NCI-H82 (cell line): Measurements from ENCODE around the gene CRAMP1.
"Not testable (repeated sequence)": the region's sequence is repeated elsewhere in the genome, so short reads cannot be mapped to it uniquely, and the experiment has no call there.

Experiments used
- DNase-seq: peaks from one replicate; lab custom pipeline; 2025; lab: John Stamatoyannopoulos, UW

The CRAMP1 gene, protein sequence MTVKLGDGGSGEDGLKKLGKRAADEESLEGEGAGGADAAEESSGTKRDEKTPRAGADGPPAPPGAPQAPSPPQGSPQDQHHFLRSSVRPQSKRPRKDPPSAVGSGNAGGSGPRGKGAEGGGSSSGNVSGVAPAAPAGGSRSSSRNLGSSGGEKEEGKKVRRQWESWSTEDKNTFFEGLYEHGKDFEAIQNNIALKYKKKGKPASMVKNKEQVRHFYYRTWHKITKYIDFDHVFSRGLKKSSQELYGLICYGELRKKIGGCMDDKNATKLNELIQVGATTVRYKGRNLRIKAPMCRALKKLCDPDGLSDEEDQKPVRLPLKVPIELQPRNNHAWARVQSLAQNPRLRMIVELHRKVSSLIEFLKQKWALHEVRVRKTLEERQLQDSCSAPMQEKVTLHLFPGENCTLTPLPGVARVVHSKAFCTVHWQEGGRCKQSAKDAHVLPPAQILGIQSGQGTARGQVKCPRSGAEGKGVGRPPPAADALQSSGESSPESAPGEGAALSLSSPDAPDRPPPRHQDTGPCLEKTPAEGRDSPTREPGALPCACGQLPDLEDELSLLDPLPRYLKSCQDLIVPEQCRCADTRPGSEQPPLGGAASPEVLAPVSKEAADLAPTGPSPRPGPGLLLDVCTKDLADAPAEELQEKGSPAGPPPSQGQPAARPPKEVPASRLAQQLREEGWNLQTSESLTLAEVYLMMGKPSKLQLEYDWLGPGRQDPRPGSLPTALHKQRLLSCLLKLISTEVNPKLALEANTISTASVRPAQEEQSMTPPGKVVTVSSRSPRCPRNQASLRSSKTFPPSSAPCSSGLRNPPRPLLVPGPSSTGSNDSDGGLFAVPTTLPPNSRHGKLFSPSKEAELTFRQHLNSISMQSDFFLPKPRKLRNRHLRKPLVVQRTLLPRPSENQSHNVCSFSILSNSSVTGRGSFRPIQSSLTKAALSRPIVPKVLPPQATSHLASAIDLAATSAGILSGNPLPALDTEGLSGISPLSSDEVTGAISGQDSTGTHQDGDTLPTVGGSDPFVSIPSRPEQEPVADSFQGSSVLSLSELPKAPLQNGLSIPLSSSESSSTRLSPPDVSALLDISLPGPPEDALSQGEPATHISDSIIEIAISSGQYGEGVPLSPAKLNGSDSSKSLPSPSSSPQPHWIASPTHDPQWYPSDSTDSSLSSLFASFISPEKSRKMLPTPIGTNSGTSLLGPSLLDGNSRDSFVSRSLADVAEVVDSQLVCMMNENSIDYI (N-terminal part only)

DNA sequence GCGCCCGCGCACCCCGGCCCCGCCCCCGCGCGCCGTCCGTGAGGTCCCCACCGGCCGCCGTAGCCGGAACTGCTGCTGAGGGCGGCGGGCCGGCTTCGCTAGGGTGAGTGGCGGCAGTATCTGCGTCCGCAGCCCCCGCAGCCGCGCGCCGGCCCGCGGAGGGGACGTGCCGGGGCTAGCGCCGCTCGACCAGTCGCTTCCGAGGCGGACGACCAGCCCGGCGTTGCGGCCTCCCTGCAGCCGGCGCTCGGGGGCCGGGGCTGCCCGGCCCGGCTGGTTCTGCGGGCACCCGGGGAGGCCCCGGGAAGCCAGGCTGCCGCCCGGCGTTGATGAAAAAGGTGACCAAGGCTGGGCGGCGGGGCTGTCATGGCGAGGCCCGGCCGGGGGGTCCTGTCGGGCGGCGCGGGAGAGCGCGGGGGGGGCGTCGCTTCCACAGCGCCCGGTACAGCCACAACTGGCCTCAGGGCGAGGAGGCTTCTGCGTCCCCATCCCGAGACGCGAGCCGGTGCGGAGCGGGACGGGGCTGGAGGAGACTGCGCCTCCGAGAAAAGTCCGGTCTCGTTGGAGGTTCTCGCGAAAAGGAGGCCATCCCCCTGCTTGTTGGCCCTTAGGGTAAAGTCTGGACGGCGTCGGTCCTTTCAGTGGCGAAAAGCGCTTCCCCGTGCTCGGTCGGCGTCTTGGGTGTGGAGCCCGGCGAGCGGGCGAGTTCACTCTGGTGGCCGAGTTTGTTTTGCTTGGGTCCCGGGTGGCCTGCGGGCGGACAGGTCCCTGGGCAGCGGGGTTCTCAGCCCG, at the start of gene CRAMP1:
TSS of gene CRAMP1 (plus strand) at position 41 of the 792 bp plus-strand sequence. CDS start 2,280 bp downstream, outside the sequence.
- peak; percentile 36 for DNase-seq

DNA sequence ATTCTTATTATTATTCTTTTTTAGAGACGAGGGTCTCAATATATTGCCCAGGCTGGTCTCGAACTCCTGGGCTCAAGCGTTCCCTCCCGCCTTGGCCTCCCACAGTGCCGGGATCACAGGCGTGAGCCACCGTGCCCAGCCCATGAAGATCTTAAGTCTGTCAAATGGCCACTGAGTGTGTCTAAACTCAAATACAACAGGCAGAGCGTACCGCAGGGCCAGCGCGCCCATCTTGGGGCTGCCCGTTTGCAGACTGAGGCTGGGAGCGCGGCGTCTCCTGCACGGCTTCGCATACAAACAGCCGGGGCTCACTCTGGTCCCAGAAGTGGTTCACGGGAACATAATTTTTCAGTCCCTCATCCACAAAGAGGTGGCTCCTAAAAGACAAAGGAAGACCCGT, 48.4 kb upstream of the CRAMP1 start:
- no peak for DNase-seq

DNA sequence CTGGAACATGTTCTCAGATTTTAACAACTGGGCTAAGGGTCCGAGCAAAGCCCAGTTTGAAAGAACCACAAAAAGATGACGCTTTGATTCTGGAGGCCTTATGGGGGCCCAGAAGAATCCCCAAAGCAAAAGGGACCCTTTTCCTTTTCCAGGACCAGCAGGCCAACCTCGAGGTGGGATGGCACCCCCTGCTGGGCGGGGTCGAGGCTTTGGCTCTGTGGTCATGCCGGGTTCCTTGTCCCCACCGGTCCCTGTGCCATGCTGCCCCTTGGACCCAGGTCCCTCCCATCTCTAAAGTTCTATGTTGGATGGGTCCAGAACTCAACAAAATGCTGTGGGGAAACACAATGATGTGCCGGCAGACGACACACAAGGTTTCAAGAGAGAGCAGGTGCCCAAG, 47.8 kb upstream of the CRAMP1 start:
- DNase-seq, result peak; percentile 23

DNA sequence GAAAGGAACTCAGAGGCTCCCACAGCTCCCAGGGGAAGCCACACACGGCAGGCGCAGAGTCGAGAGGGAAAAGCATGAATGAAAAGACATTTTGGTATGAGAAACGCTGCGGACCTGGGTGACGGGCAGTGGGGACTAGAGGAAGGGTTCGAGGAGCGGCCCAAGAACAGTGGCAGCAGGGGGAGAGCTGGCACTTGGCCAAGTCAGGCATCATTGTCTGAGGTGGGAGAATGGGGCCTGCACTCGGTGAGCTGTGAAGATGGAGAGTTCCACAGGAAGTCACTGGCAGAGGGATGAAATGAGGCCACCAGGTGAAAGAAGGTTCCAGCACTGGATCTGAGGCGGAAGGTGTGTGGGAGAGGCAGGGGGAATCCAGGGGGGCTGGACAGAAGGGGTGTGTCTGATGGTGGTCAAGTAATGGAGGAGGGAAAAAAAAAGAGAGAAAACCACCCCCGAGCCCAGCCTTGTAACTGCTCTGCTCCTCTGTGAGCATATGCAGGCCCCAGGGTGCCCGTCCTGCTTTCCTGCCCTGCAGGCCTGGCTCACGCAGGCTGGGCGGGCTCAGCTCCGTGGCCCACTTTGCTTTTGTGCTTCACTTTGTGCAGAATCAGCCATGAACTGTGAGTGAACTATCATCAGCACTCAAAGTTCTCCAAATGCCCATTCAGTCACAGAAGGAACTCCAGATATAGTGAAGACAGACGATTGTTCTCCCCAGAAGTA, 46.9 kb upstream of the CRAMP1 start:
- no peak for DNase-seq

DNA sequence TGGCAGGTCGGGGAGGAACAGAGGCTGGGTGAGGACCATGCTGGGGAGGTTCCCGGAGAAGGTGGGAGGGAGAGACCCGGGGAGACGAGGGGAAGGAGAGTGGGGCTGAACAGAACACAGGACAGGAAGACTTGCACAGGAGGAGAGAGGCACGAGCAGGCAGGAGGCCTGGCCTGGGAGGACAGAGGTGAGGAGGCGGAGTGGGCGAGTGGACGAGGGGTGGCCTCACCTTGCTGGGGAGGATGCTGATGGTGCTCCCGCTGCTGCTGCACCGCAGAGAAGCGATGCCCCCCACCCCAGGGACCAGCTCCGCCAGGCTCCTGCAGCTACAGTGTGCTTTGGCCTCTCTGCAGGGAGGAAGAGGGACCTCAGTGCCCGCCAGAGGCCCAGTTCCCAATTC, 44.2 kb upstream of the CRAMP1 start:
- DNase-seq, result no peak

DNA sequence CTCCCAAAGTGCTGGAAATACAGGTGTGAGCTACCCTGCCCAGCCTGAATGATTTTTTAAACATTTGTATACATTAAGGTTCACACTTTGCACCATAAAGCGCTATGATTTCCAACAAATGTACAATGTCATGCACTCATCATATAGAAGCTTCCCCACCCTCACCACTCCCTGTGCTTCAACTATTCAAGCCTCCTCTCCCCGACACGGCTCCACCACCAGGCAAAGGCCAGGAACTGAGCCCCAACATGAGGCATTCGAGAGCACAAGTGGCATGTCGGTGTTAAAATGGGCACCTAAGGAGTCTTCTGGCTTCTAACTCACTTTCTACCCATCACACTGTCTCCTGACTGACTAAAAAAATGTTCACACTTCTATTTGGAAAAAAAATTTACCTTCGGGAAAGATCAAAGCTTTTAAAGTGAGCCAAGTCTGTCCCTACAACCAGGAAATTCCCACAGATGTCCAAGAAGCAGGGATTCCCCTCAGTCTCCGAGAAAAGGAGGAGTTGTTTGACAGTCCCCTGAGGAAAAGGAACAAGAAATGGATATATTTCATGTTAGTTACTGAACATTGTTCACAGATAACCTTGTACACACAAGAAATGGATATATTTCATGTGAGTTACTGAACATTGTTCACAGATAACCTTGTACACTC, 41.0 kb upstream of the CRAMP1 start:
- DNase-seq, result no peak

DNA sequence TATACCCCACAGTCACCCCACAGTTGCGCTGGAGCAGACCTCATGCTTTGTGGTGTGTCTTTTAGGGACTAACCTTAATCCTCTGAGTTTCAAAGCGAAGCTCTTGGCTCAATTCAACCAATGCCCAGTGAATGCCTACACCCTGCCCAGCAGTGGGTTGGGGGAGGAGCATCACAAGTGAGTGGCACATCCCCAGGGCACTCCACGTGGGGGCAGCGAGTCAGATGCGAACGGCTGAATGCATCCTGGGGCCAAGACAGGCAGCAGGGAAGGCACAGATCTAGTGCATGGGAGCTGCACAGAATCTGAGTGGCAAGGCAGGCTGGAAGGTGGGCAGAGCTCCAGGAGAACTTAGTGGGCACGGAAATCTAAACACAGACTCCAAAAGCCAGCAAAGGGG, 39.5 kb upstream of the CRAMP1 start:
- DNase-seq, result no peak

DNA sequence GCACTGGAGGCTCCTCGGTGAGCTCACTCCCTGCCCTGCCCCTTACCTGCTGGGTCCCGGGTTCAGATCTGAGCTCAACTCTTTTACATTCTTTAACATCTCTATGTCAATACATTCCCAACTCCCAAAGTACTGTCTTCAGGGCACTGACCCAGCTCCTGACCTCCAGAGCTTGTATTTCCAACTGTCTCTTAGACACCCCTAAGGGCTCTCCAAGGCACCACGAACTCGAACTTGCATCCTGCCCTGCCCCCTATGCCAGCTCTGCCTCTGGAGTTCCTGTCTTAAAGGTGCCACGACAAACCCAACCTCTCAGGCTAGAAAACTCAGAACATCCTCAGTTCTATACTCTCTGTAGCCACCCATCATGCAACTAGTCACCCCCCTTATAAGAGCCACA, 38.9 kb upstream of the CRAMP1 start:
- DNase-seq, result no peak

DNA sequence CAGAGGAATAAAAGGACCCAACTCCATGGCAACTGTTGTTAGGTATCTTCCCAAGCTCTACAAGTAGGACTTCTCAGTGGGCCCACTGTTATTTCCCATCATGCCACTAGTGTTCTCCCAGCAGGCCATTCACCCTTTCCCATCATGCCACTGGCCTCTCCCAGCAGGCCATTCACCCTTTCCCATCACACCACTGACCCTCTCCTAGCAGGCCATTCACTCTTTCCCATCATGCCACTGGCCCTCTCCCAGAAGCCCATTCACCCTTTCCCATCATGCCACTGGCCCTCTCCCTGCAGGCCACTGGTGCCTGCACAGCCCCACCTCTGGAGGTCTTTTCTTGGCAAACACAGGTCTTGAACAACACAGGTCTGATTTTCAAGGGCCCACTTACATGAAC, 36.6 kb upstream of the CRAMP1 start:
- DNase-seq, result no peak

DNA sequence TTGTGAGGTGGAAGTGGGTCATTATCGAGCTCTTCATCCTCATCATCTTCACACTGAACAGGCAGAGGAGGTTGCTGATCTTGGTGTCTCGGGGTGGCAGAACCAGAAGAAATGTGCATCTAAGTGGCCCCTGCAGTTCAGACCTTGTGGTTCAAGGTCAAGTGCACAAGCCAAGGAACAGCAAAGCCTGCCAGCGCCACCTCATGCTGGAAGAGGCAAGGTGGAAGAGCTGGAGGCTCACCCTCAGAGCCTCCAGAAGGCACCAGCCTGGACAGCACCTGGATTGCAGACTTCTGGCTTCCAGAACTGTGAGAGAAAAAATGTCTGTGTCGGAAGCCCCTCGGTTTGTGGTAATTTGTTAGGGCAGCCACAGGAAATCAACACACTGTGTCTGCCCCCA, 32.9 kb upstream of the CRAMP1 start:
- DNase-seq, result no peak

DNA sequence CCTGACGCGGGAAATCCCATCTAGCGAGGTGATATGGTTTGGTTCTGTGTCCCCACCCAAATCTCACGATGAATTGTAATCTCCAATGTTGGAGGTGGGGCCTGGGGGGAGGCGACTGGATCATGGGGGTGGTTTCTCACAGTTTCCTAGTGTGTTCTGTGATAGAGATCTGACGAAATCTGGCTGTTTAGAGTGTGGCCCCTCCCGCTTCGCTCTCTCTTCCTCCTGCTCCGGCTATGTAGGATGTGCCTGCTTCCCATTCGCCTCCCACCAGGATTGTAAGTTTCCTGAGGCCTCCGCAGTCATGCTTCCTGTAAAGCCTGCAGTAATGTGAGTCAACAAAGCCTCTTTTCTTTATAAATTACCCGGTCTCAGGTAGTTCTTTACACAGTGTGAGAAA, 31.9 kb upstream of the CRAMP1 start:
- DNase-seq, result no peak

DNA sequence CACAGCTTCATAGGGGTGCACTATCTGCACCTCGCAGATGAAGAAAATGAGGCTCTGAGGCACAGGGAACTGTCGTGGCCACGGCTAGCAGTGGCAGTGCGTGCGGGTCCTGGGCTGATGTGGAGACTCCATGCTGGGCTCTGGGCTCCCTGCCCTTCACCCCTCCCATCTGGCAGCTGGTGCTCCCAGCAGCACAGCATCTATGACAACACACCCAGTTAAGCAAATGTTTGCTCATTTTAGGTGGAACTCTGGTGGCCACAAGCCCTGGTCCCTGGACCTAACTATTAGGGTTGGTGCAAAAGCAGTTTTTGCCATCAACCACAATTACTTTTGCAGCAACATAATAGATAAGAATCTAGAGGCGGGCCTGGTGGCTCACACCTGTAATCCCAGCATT, 31.2 kb upstream of the CRAMP1 start:
- DNase-seq, result no peak

DNA sequence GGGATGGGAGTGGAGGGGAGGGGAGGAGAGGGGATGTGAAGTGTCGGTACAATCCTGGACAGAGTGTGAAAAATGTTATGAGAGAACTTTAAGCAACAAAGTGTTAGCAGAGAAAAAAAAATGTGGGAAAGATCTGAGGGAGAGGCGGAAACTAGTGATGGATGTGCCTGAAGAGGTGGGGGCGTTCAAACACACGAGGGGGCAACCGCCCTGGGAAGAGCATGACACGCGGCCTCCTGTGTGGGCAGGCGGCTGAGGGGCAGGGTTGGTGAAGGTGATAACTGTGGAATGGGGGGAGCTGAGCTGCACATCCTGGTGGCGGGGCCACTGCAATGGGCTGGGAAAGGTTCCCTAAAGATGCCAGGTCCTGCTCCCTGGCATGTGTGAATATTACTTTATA, 30.4 kb upstream of the CRAMP1 start:
- DNase-seq, result no peak

DNA sequence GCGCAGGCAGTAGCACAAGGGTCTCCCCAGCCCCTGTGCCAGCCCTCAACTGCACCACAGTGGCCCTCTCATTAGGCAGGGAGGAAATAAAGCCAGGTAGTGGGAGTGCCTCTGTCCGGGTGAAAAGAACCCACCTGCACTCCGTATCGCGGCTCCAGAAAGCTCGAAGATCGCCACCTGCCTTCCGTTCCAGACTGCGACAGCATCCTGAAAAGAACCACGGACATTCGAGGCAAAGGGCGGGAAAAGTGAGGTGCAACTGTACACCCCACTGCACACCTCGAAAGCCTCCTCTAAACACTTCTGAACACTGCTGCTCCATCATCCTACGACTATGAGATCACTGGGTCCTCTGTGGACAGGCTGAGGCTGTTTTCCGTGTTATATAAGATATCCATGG, 29.0 kb upstream of the CRAMP1 start:
- no peak for DNase-seq

DNA sequence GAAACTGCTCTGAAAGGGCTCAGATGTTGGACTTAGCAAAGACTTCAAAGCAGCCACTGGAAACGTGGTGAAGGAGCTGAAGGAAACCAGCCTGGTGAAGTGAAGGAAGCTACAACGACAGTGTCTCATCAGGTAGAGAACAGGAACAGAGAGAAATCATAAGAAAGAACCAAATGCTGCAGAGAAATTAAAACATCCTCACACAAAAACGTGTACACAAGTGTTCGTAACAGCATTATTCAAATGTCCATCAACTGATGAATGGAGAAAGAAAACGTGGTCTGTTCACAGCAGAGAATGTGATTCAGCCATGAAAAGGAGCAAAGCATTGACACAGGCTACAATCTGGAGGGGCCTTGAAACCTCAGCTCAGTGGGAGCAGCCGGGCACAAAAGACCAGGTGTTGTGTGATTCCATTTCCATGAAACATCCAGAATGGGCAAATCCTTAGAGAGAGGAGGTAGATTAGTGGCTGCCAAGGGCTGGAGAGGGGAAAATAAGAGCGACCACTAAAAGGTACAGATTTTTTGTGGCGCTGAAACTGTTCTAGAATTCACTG, 27.2 kb upstream of the CRAMP1 start:
- no peak for DNase-seq

DNA sequence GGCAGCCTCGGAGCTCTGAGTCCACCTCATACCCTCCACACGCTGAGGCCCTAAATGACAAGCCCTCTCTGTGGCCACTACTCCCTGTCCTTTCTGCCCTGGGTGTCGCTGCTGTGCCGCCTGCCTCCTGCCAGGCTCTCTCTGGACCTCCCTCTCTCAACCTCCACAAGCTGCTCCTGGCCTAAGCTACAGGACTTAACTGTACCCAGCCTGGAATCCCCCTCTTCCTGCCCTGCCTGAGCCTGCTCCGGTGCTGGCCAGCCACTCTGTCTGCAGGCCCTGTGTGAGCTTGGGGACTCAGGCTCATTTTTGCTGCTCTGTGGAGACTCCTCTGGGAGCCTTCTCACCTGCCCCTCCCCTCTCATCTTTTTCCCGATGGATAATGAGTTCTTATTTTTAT, 21.8 kb upstream of the CRAMP1 start:
- no peak for DNase-seq

DNA sequence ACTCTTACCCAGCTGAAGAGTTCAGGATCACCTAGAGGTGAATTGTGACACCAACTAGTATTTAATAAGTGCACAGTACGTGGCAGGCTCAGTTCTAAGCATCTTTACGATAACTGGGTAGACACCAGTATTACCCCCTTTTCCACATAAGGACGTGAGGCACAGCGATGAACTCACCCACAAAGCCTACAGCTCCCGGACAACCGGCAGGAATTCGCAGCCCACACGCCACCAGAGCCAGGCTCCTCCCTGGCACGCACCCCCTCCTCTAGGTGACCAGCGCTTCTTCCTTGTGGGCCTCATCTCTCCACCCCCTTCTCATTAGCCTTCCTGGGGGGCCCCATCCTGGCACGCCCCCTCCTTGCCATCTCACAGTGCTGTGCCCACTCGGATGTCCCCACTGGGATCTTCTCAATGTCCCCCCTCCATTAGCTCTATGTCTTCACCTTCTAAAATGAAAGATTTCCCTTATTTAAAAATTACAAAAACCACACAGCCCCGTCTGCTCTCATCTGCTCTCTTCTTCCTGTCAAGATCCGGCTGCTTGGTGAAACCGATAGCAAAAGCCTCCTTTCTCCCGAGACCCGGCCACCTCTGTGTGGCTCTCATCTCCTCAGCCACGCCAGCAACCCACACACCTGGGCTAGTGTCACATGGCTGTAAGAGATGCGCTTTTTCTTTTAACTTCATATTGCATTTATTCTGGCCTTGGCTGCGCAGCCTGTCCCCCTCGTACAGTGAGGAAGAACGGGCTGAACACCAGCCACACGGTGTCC, 21.0 kb upstream of the CRAMP1 start:
- DNase-seq, result no peak

DNA sequence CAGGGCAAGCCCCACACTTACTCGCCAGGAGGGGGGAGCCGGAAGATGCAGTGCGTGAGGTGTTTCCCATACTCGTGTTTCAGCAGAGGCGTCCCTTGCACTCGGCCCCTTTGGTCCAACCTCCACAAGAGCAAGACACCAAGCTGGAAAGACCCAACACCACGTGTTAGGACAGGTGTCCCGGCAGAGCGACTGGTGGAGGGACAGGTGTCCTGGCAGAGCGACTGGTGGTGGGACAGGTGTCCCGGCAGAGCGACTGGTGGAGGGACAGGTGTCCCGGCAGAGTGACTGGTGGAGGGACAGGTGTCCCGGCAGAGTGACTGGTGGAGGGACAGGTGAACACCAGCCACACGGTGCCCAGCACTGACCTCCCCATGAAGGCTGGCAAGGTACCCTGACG, 19.7 kb upstream of the CRAMP1 start:
- DNase-seq, result no peak

DNA sequence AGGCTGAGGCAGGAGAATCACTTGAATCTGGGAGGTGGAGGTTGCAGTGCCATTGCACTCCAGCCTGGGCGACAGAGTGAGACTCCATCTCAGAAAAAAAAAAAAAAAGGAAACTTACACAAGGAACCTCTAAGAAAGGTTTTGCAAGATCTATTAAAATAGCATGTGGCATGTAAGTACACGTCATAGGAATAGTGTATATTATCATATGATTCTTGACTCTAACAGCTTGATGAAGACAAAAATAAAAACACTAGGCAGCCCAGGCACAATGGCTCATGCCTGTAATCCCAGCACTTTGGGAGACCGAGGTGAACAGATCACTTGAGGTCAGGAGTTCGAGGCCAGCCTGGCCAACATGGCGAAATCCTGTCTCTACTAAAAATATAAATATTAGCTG, 16.6 kb upstream of the CRAMP1 start:
- DNase-seq, result not testable (repeated sequence)
